ENCODE measurements around the gene CCDC171.

Gene CCDC171

GRCh38 chr9:15846611-15847010, 293.8 kb downstream of the CCDC171 start:
- DNase-seq (ENCODE audit: low read depth, low spot score): no peak
- no peak overlapping the region for H3K27ac ChIP-seq

GRCh38 chr9:15849871-15850270, 297.0 kb downstream of the CCDC171 start:
- H3K27ac ChIP-seq: no peak overlapping the region

GRCh38 chr9:15851766-15852165, 298.9 kb downstream of the CCDC171 start:
- no peak overlapping the region for H3K27ac ChIP-seq
- no peak for DNase-seq (ENCODE audit: low read depth, low spot score)

More at GRCh38 chr9:15849871-15850270, 297.0 kb downstream of the CCDC171 start:
- DNase-seq (ENCODE audit: low read depth, low spot score): no peak

GRCh38 chr9:15856591-15856990, 303.7 kb downstream of the CCDC171 start:
- H3K27ac ChIP-seq: no peak overlapping the region
- no peak for DNase-seq (ENCODE audit: low read depth, low spot score)

GRCh38 chr9:15867334-15867733, 314.5 kb downstream of the CCDC171 start:
- no peak overlapping the region for H3K27ac ChIP-seq
- no peak for DNase-seq (ENCODE audit: low read depth, low spot score)

GRCh38 chr9:15867988-15868387, 315.1 kb downstream of the CCDC171 start:
- H3K27ac ChIP-seq: no peak overlapping the region
- DNase-seq (ENCODE audit: low read depth, low spot score): no peak

- DNase-seq (ENCODE audit: low read depth, low spot score): no peak
- H3K27ac ChIP-seq: no peak overlapping the region
Observed at GRCh38 chr9:15873573-15874177, 320.8 kb downstream of the CCDC171 start.

GRCh38 chr9:15882328-15882727, 329.5 kb downstream of the CCDC171 start:
- no peak for DNase-seq (ENCODE audit: low read depth, low spot score)
- H3K27ac ChIP-seq: no peak overlapping the region

GRCh38 chr9:15882883-15883282, 330.0 kb downstream of the CCDC171 start:
- no peak for DNase-seq (ENCODE audit: low read depth, low spot score)
- H3K27ac ChIP-seq: no peak overlapping the region

- DNase-seq (ENCODE audit: low read depth, low spot score): no peak
- H3K27ac ChIP-seq: no peak overlapping the region
Observed at GRCh38 chr9:15885464-15885863, 332.6 kb downstream of the CCDC171 start.

GRCh38 chr9:15889555-15889954, 336.7 kb downstream of the CCDC171 start:
- no peak overlapping the region for H3K27ac ChIP-seq
- DNase-seq (ENCODE audit: low read depth, low spot score): no peak

GRCh38 chr9:15901572-15901971, 348.7 kb downstream of the CCDC171 start:
- no peak for DNase-seq (ENCODE audit: low read depth, low spot score)
- no peak overlapping the region for H3K27ac ChIP-seq

- no peak for DNase-seq (ENCODE audit: low read depth, low spot score)
- H3K27ac ChIP-seq: no peak overlapping the region
Observed at GRCh38 chr9:15909297-15909696, 356.5 kb downstream of the CCDC171 start.

- no peak overlapping the region for H3K27ac ChIP-seq
- no peak for DNase-seq (ENCODE audit: low read depth, low spot score)
Observed at GRCh38 chr9:15915711-15916110, 362.9 kb downstream of the CCDC171 start.

- DNase-seq (ENCODE audit: low read depth, low spot score): no peak
- no peak overlapping the region for H3K27ac ChIP-seq
Observed at GRCh38 chr9:15927161-15927560, 374.3 kb downstream of the CCDC171 start.

GRCh38 chr9:15935661-15936305, 382.9 kb downstream of the CCDC171 start:
- no peak overlapping the region for H3K27ac ChIP-seq
- no peak for DNase-seq (ENCODE audit: low read depth, low spot score)

- no peak for DNase-seq (ENCODE audit: low read depth, low spot score)
- H3K27ac ChIP-seq: no peak overlapping the region
Observed at GRCh38 chr9:15936306-15936921, 383.6 kb downstream of the CCDC171 start.

GRCh38 chr9:15942831-15943424, 390.1 kb downstream of the CCDC171 start:
- no peak overlapping the region for H3K27ac ChIP-seq
- no peak for DNase-seq (ENCODE audit: low read depth, low spot score)

- H3K27ac ChIP-seq: no peak overlapping the region
- DNase-seq (ENCODE audit: low read depth, low spot score): no peak
Observed at GRCh38 chr9:15944341-15944740, 391.5 kb downstream of the CCDC171 start.

GRCh38 chr9:15959663-15960062, 406.8 kb downstream of the CCDC171 start:
- no peak for DNase-seq (ENCODE audit: low read depth, low spot score)
- H3K27ac ChIP-seq: no peak overlapping the region

- H3K27ac ChIP-seq: no peak overlapping the region
- DNase-seq (ENCODE audit: low read depth, low spot score): no peak
Observed at GRCh38 chr9:15961217-15961616, 408.4 kb downstream of the CCDC171 start.

Data from epithelial cell of prostate (primary cell).